KBM-7 (cell line): Measurements from ENCODE around the gene NSG1.
A peak's percentile ranks its signal among the peaks of the same experiment; 100 is the strongest.

Source experiments
- DNase-seq: peaks from one replicate; pipeline ENCODE4 v3.0.0-alpha.2; 2015
- in situ Hi-C: fragments of 300-500 bp; cut with MboI; formaldehyde crosslinking; loops from 2 replicates; pipeline ENCODE4 v1.14.3; 2020; ENCODE audit warnings: low sequenced_read_pairs, low pct_unique_long_range_greater_than_20kb, mixed read lengths

Gene NSG1

GRCh38 chr4:4364486-4365208, 22.3 kb upstream of the NSG1 start:
- in situ Hi-C loops = no loop called here
- no peak for DNase-seq

GRCh38 chr4:4368809-4369580, 17.9 kb upstream of the NSG1 start:
- no peak for DNase-seq
- in situ Hi-C loops = no loop called here

GRCh38 chr4:4374388-4375098, 12.4 kb upstream of the NSG1 start:
- in situ Hi-C loops = no loop called here
- DNase-seq = no peak

- in situ Hi-C loops = no loop called here
- DNase-seq = no peak
Measured at GRCh38 chr4:4376074-4376473, 10.8 kb upstream of the NSG1 start.

- in situ Hi-C loops = no loop called here
Measured at GRCh38 chr4:4377191-4377590, 9.7 kb upstream of the NSG1 start.

GRCh38 chr4:4377732-4378460, 9.0 kb upstream of the NSG1 start:
- DNase-seq = no peak
- in situ Hi-C loops = no loop called here

More at GRCh38 chr4:4377191-4377590, 9.7 kb upstream of the NSG1 start:
- no peak for DNase-seq

GRCh38 chr4:4379540-4380087, 7.3 kb upstream of the NSG1 start:
- DNase-seq = no peak
- in situ Hi-C loops = no loop called here

- in situ Hi-C loops = no loop called here
- DNase-seq = no peak
Measured at GRCh38 chr4:4383085-4383484, 3.8 kb upstream of the NSG1 start.

- in situ Hi-C loops = no loop called here
- DNase-seq = peak; percentile 16
Measured at GRCh38 chr4:4384837-4385236, 2.1 kb upstream of the NSG1 start.

- in situ Hi-C loops = no loop called here
- DNase-seq = no peak
Measured at GRCh38 chr4:4385729-4386295, 1.1 kb upstream of the NSG1 start.

GRCh38 chr4:4386296-4386735, 586 bp upstream of the NSG1 start:
- DNase-seq = no peak
- in situ Hi-C loops = no loop called here

- no peak for DNase-seq
- in situ Hi-C loops = no loop called here
Measured at GRCh38 chr4:4387531-4388310, 819 bp downstream of the NSG1 start.

GRCh38 chr4:4388311-4388790, 1.4 kb downstream of the NSG1 start:
- in situ Hi-C loops = no loop called here
- DNase-seq = peak; percentile 7

- no peak for DNase-seq
- in situ Hi-C loops = no loop called here
Measured at GRCh38 chr4:4388836-4389575, 2.1 kb downstream of the NSG1 start.

GRCh38 chr4:4390046-4390445, 3.1 kb downstream of the NSG1 start:
- in situ Hi-C loops = no loop called here
- no peak for DNase-seq

- in situ Hi-C loops = no loop called here
- no peak for DNase-seq
Measured at GRCh38 chr4:4390515-4391240, 3.8 kb downstream of the NSG1 start.

- DNase-seq = no peak
- in situ Hi-C loops = no loop called here
Measured at GRCh38 chr4:4391866-4392265, 5.0 kb downstream of the NSG1 start.
